Neural cell (in vitro differentiated cells): ENCODE results near the gene RAB7B. TPM values are rescaled to one million over a fixed set of nuclear protein-coding genes. Genes with fewer than 3 reads are reported as not detected.

Source experiments
- H2AFZ ChIP-seq: fragments of 200-600, 300-800 bp; sonication (generic), shearing (Covaris generic); 2 replicates; pipeline ENCODE4 v1.6.0; 2014; ENCODE audit warnings: low read depth, mild to moderate bottlenecking, antibody characterized with exemption, low read length, moderate library complexity
- H3F3A ChIP-seq: fragments of 200-600 bp; shearing (Covaris generic); 2 replicates; pipeline ENCODE4 v1.6.1; 2016; ENCODE audit warnings: mild to moderate bottlenecking, moderate library complexity, mixed read lengths, antibody characterized with exemption, low read length; ENCODE audit not compliant: insufficient read depth, poor library complexity, severe bottlenecking
- H3K27ac ChIP-seq: fragments of 200-600, 300-800 bp; sonication (generic), shearing (Covaris generic); 2 replicates; pipeline ENCODE4 v1.5.1; 2014; ENCODE audit warnings: mild to moderate bottlenecking, low read length, moderate library complexity
- H3K27me3 ChIP-seq: fragments of 300-800, 200-600 bp; sonication (generic), shearing (Covaris generic); 2 replicates; pipeline ENCODE4 v1.6.0; 2014; ENCODE audit warnings: mild to moderate bottlenecking, low read depth, low read length, moderate library complexity; ENCODE audit not compliant: insufficient read depth
- H3K36me3 ChIP-seq: fragments of 300-800, 200-600 bp; sonication (generic), shearing (Covaris generic); 2 replicates; pipeline ENCODE4 v1.5.1; 2014; ENCODE audit warnings: mild to moderate bottlenecking, antibody characterized with exemption, low read length, moderate library complexity; ENCODE audit not compliant: insufficient read depth
- H3K4me2 ChIP-seq: fragments of 300-800, 200-600 bp; sonication (generic), shearing (Covaris generic); 2 replicates; pipeline ENCODE4 v1.6.0; 2014; ENCODE audit warnings: mild to moderate bottlenecking, low read length
- H3K4me3 ChIP-seq: fragments of 300-800, 200-600 bp; sonication (generic), shearing (Covaris generic); 2 replicates; pipeline ENCODE4 v1.5.1; 2014; ENCODE audit warnings: mild to moderate bottlenecking, low read length, moderate library complexity
- H3K79me2 ChIP-seq: fragments of 200-600 bp; shearing (Covaris generic); replicated peaks from 2 replicates; pipeline ENCODE4 v1.6.0; 2014; ENCODE audit warnings: mild to moderate bottlenecking, low read length, moderate library complexity; ENCODE audit not compliant: insufficient read depth
- H3K9ac ChIP-seq: fragments of 300-800, 200-600 bp; sonication (generic), shearing (Covaris generic); 2 replicates; pipeline ENCODE4 v1.6.1; 2016; ENCODE audit warnings: mild to moderate bottlenecking, low read length, mixed read lengths
- H3K9me2 ChIP-seq: fragments of 200-600 bp; shearing (Covaris generic); 2 replicates; pipeline ENCODE4 v1.6.1; 2016; ENCODE audit warnings: mild to moderate bottlenecking, low read length, mixed read lengths; ENCODE audit not compliant: insufficient read depth
- H3K9me3 ChIP-seq: fragments of 200-600, 300-800 bp; sonication (generic), shearing (Covaris generic); 2 replicates; pipeline ENCODE4 v1.6.1; 2016; ENCODE audit warnings: mild to moderate bottlenecking, mixed run types, low read length, moderate library complexity, mixed read lengths
- H4K20me1 ChIP-seq: fragments of 200-600 bp; shearing (Covaris generic); 2 replicates; pipeline ENCODE4 v1.6.1; 2016; ENCODE audit warnings: mild to moderate bottlenecking, mixed run types; ENCODE audit not compliant: insufficient read depth
- CTCF ChIP-seq: fragments of 450-650 bp; IDR thresholded peaks from 2 replicates; pipeline ENCODE4 v1.5.1; 2014; ENCODE audit warnings: antibody characterized with exemption, mild to moderate bottlenecking, moderate library complexity; ENCODE audit not compliant: poor library complexity, severe bottlenecking
- EP300 ChIP-seq: fragments of 450-650 bp; conservative IDR thresholded peaks from 2 replicates; pipeline ENCODE4 v1.6.1; 2014; ENCODE audit warnings: antibody characterized with exemption, mild to moderate bottlenecking, moderate library complexity; ENCODE audit not compliant: poor library complexity, severe bottlenecking
- EZH2 ChIP-seq: fragments of 200-600, 300-800 bp; shearing (Covaris generic), sonication (generic); IDR thresholded peaks from 2 replicates; pipeline ENCODE4 v1.6.1; 2014; ENCODE audit warnings: antibody characterized with exemption, low read length, borderline replicate concordance, mild to moderate bottlenecking; ENCODE audit not compliant: insufficient read depth, poor library complexity, severe bottlenecking
- MXI1 ChIP-seq: fragments of 450-650 bp; conservative IDR thresholded peaks from 2 replicates; pipeline ENCODE4 v1.6.1; 2014; ENCODE audit warnings: antibody characterized with exemption, mild to moderate bottlenecking; ENCODE audit not compliant: poor library complexity, severe bottlenecking
- POLR2AphosphoS5 ChIP-seq: IDR thresholded peaks from 2 replicates; pipeline ENCODE4 v1.6.1; 2012
- RAD21 ChIP-seq: fragments of 450-650 bp; conservative IDR thresholded peaks from 2 replicates; pipeline ENCODE4 v1.6.1; 2014; ENCODE audit warnings: antibody characterized with exemption, mild to moderate bottlenecking, moderate library complexity
- REST ChIP-seq: IDR thresholded peaks from 2 replicates; pipeline ENCODE4 v1.6.1; 2012; ENCODE audit warnings: borderline replicate concordance
- SMC3 ChIP-seq: fragments of 450-650 bp; conservative IDR thresholded peaks from 2 replicates; pipeline ENCODE4 v1.6.1; 2014; ENCODE audit warnings: antibody characterized with exemption, mild to moderate bottlenecking, moderate library complexity; ENCODE audit not compliant: poor library complexity
- TAF1 ChIP-seq: IDR thresholded peaks from 2 replicates; pipeline ENCODE4 v1.6.1; 2012; ENCODE audit warnings: low read depth
- polyA plus RNA-seq: library from polyadenylated mRNA; depleted of rRNA; stranded (reverse); fragments of >200 nt; gene quantifications from 2 replicates; pipeline ENCODE4 v1.2.3, GENCODE V29; 2014

RAB7B gene
- polyA plus RNA-seq, 1 donor from 2014 or later: not detected

GRCh38 chr1:205979301-205979700, 23.9 kb downstream of the RAB7B start:
- Histone ChIP-seq H3K79me2 (no peaks in the 10 kb centered on the region), H3K9ac (no peak overlapping the region), H2AFZ (no peak overlapping the region), H3K9me3 (no peaks in the 10 kb centered on the region), H3K27me3 (no peaks in the 10 kb centered on the region), H3K36me3 (no peaks in the 10 kb centered on the region), H3K4me2 (no peak overlapping the region), H3K4me3 (no peak overlapping the region), H3F3A (no peaks in the 10 kb centered on the region), H3K27ac (no peak overlapping the region), H4K20me1 (no peaks in the 10 kb centered on the region), H3K9me2 (no peaks in the 10 kb centered on the region)
- no peak for TF ChIP-seq POLR2AphosphoS5
- TF ChIP-seq SMC3: no peak
- TF ChIP-seq CTCF: no peak
- no peak for TF ChIP-seq TAF1

GRCh38 chr1:205978676-205979075, 24.5 kb downstream of the RAB7B start:
- TF ChIP-seq RAD21: no peak
- no peak for TF ChIP-seq POLR2AphosphoS5
- TF ChIP-seq EZH2: no peak
- TF ChIP-seq REST: no peak
- TF ChIP-seq EP300: no peak
- TF ChIP-seq CTCF: no peak
- no peak for TF ChIP-seq MXI1
- TF ChIP-seq SMC3: no peak
- no peak for TF ChIP-seq TAF1
- Histone ChIP-seq H3K4me2 (no peak overlapping the region), H3F3A (no peaks in the 10 kb centered on the region), H3K27ac (no peak overlapping the region), H3K9me3 (no peaks in the 10 kb centered on the region), H3K79me2 (no peaks in the 10 kb centered on the region), H3K9ac (no peak overlapping the region), H3K36me3 (no peaks in the 10 kb centered on the region), H3K4me3 (no peak overlapping the region), H3K9me2 (no peaks in the 10 kb centered on the region), H2AFZ (no peak overlapping the region), H3K27me3 (no peaks in the 10 kb centered on the region), H4K20me1 (no peaks in the 10 kb centered on the region)
